Gastrocnemius medialis (tissue), 4 donors: ENCODE results near the gene HBA1.

Source experiments
- CTCF ChIP-seq, 5 experiments: fragments of 450-650 bp in 3 of 5; fragments of 200-600 bp in 2 of 5; sonication (generic) in 2 of 5; IDR thresholded peaks in 4 of 5; conservative IDR thresholded peaks in 1 of 5; 1 replicate in 4 of 5; 2 replicates in 1 of 5; pipeline ENCODE4 v1.5.1; 2016 to 2019; ENCODE audit warnings: antibody characterized with exemption in 5 of 5, mild to moderate bottlenecking in 3 of 5, moderate library complexity in 3 of 5
- POLR2A ChIP-seq, 2 donors: fragments of 450-650 bp; IDR thresholded peaks; one replicate each; pipeline ENCODE4 v1.6.1; 2017; ENCODE audit warnings: antibody characterized with exemption in 2 of 2, mild to moderate bottlenecking in 2 of 2, moderate library complexity in 2 of 2

- TF ChIP-seq CTCF (IDR thresholded peaks at IDR 0.05 in 4 of 5, conservative IDR thresholded peaks at IDR 0.05 in 1 of 5) (no peak), POLR2A (IDR thresholded peaks at IDR 0.05) (no peak)
Observed at GRCh38 chr16:162271-162991, 14.0 kb upstream of the HBA1 start.
